KMS-11 (cell line): ENCODE data around the gene ADCY1.

Source experiments
- H2AFZ ChIP-seq: fragments of 200-600 bp; sonication (generic); 2 replicates; pipeline ENCODE4 v1.6.1; 2016; ENCODE audit warnings: antibody characterized with exemption, mixed run types, low read depth
- H3K27ac ChIP-seq: fragments of 200-600 bp; sonication (generic); 2 replicates; pipeline ENCODE4 v1.6.1; 2016; ENCODE audit warnings: mild to moderate bottlenecking, mixed run types
- H3K27me3 ChIP-seq: fragments of 200-600 bp; sonication (generic); 2 replicates; pipeline ENCODE4 v1.6.1; 2017; ENCODE audit warnings: mild to moderate bottlenecking, low read depth, mixed run types, moderate library complexity; ENCODE audit not compliant: insufficient read depth
- H3K36me3 ChIP-seq: fragments of 200-600 bp; sonication (generic); 2 replicates; pipeline ENCODE4 v1.6.1; 2017; ENCODE audit warnings: mild to moderate bottlenecking, mixed run types; ENCODE audit not compliant: insufficient read depth
- H3K4me1 ChIP-seq: fragments of 200-600 bp; sonication (generic); 2 replicates; pipeline ENCODE4 v1.6.1; 2016; ENCODE audit warnings: mild to moderate bottlenecking, low read depth, mixed run types; ENCODE audit not compliant: poor library complexity, severe bottlenecking
- H3K4me2 ChIP-seq: fragments of 200-600 bp; sonication (generic); 2 replicates; pipeline ENCODE4 v1.7.0; 2016; ENCODE audit warnings: mild to moderate bottlenecking, mixed run types
- H3K4me3 ChIP-seq: fragments of 200-600 bp; sonication (generic); IDR thresholded peaks from 2 replicates; pipeline ENCODE4 v1.6.1; 2017; ENCODE audit warnings: low read depth, low read length, mixed read lengths; ENCODE audit not compliant: insufficient read depth
- H3K79me2 ChIP-seq: fragments of 200-600 bp; sonication (generic); 2 replicates; pipeline ENCODE4 v1.6.1; 2016; ENCODE audit warnings: low read depth, mixed run types; ENCODE audit not compliant: insufficient read depth
- H3K9ac ChIP-seq: fragments of 200-600 bp; sonication (generic); 2 replicates; pipeline ENCODE4 v1.6.1; 2016; ENCODE audit warnings: mild to moderate bottlenecking, mixed run types
- H4K20me1 ChIP-seq: fragments of 200-600 bp; sonication (generic); 2 replicates; pipeline ENCODE4 v1.6.1; 2016; ENCODE audit warnings: mild to moderate bottlenecking, mixed run types; ENCODE audit not compliant: insufficient read depth
- TF ChIP-seq, protein P1 (sequence below): fragments of 200-600 bp; sonication (generic); conservative IDR thresholded peaks from 2 replicates; pipeline ENCODE4 v1.6.1; 2017; ENCODE audit warnings: low read depth, mild to moderate bottlenecking, antibody characterized with exemption, low read length, moderate library complexity, mixed read lengths

ADCY1 gene

DNA sequence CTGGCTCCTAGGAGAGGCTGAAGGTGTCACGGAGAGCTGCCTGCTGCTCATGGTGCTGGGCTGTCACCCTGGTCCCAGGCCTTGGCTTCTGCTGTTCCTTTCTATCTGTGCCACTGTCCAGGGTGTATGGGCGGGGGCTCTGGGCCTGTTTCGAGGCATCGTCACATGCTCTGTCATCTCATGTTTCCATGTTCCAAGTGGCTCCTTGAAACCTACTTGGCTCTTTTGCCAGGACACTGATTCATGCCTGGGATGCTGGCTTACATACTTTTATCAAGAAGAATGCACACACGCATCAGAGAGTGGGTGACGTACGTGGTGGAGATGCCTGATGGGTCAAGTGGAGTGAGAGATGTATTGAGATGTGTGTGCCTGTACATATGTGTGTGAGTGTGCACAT, 50.9 kb downstream of the ADCY1 start:
- no peaks in the 10 kb centered on the region for H4K20me1 ChIP-seq
- TF ChIP-seq, protein P1, sequence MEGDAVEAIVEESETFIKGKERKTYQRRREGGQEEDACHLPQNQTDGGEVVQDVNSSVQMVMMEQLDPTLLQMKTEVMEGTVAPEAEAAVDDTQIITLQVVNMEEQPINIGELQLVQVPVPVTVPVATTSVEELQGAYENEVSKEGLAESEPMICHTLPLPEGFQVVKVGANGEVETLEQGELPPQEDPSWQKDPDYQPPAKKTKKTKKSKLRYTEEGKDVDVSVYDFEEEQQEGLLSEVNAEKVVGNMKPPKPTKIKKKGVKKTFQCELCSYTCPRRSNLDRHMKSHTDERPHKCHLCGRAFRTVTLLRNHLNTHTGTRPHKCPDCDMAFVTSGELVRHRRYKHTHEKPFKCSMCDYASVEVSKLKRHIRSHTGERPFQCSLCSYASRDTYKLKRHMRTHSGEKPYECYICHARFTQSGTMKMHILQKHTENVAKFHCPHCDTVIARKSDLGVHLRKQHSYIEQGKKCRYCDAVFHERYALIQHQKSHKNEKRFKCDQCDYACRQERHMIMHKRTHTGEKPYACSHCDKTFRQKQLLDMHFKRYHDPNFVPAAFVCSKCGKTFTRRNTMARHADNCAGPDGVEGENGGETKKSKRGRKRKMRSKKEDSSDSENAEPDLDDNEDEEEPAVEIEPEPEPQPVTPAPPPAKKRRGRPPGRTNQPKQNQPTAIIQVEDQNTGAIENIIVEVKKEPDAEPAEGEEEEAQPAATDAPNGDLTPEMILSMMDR, result no peak
- H3K27ac ChIP-seq, result no peak overlapping the region
- no peaks in the 10 kb centered on the region for H3K4me1 ChIP-seq
- no peak overlapping the region for H2AFZ ChIP-seq
- no peaks in the 10 kb centered on the region for H3K79me2 ChIP-seq
- H3K4me3 ChIP-seq, result no peak overlapping the region
- H3K9ac ChIP-seq, result no peak overlapping the region
- no peaks in the 10 kb centered on the region for H3K36me3 ChIP-seq
- H3K27me3 ChIP-seq, result no peaks in the 10 kb centered on the region
- no peak overlapping the region for H3K4me2 ChIP-seq

DNA sequence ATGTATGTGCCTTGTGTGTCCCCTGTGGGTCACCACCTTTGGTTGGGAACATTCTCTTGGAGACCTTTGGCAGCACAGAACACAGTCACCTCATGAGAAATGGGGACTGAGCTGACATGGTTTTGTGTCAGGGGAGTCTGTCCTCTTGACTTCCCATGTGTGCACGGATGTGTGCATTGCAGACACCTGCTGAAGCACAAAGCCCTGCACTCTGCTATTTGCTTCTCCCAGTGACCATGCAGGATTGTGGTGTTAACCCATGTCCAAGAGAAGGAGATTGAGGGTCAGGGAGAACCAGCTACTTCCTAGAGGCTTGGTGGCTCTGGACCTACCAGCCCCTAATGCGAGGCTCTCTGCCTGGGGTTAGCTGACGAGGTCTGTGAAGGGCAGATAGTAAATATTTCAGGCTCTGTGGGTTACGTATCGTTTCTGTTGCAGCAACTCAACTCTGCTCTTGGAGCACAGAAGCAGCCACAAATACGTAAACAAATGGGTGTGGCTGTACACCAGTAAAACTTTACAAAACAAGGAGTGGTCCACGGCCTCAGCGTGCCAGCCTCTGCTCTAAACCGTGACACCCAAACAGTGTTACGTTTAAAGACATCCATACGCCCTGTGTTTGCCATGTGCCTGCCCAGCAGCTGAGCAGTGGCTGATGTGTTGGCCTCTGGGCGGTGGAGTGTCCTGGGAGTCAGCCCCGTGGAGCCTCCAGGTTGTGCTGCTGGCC, 51.7 kb downstream of the ADCY1 start:
- H3K4me1 ChIP-seq, result no peaks in the 10 kb centered on the region
- TF ChIP-seq, protein P1, result no peak
- no peak overlapping the region for H3K9ac ChIP-seq
- H2AFZ ChIP-seq, result no peak overlapping the region
- no peaks in the 10 kb centered on the region for H3K36me3 ChIP-seq
- no peak overlapping the region for H3K4me2 ChIP-seq
- no peaks in the 10 kb centered on the region for H3K27me3 ChIP-seq
- no peaks in the 10 kb centered on the region for H4K20me1 ChIP-seq
- no peak overlapping the region for H3K27ac ChIP-seq
- H3K4me3 ChIP-seq, result no peak overlapping the region
- no peaks in the 10 kb centered on the region for H3K79me2 ChIP-seq

DNA sequence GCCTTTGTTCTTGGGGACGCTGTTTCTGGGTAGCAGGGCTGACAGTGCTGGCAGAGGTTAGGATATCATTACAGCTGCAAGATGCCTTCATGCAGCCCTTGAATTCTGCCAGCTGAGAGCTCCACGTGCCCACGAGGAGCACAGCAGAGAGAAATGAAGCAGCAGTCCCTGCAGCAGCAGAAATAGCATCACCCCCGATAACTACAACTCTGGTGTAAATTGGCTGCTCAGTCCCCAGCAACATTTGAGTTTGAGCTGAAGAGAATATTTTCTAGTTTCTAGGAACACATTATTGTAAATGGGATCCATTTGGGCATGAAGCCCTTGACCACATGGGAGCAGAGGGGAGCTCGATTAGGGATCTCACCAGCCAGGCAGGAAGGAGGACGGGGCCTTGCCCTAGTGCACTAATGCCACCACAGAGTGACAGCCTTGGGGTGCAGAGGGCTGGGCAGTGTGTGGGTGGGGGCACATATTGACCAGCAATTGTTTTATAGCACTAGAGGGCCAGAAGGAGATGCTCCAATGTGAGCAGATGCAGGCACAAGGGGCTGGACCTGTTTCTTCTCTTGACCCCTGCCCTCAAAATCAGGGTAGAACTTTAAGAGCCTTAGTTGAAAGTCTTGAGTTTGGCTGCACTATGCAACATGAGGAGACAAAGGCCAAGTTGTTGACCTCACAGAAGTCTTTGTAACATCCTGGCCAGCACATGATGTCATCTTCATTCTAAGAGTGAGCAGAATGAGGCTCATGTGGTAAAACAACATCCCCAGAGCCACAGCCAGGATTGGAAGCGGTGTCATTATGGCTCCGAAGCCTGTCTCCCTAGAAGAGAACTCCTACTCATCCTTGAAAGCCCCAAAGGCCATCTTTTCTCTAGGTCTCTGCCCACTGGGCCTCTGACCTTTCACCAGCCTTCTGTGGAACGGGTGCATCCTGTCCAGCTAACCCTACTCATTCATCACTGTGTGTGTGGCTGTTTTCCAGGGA, 52.6 kb downstream of the ADCY1 start:
- Histone ChIP-seq H3K79me2 (no peaks in the 10 kb centered on the region), H3K27me3 (no peaks in the 10 kb centered on the region), H3K9ac (no peak overlapping the region), H3K4me1 (no peaks in the 10 kb centered on the region), H3K36me3 (no peaks in the 10 kb centered on the region), H3K4me3 (no peak overlapping the region), H2AFZ (no peak overlapping the region), H3K4me2 (no peak overlapping the region), H3K27ac (no peak overlapping the region), H4K20me1 (no peaks in the 10 kb centered on the region)
- TF ChIP-seq, protein P1, result no peak

DNA sequence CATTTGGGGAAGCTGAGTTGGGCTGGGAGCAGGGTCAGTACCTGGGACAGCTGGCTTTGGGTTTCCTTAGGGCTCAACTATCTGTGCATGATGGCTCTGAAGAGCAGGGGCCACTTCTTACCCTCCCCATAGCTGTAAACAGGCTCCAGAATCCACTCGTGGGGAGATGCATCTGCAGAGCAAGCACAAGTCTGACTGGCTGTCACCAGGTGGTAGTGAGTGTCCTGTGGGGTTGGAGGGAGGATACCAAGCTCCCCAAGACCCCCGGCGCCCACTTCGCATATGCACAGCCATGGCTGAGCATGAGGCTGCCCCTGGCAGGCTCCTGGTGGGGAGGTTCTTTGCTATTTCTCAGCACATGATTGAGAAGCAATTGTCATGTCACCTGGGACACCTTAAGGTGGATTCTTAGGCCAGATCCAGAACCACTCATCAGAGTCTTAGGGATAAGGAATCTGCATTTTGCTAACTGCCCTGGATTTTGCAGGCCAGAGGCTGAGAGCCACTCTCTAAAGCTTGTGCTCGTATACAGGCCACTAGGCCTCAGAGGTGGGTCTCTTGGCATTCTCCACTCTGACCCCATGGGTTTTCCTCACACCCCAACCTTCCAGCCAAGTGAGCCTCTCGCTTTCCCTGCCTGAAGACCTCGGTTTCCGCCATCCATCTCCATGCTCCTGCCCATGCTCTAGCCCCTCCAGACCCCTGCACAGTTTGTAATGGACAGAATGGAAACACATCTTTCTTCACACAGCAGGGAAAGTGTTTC, 53.7 kb downstream of the ADCY1 start:
- H3K4me1 ChIP-seq, result no peaks in the 10 kb centered on the region
- H3K27me3 ChIP-seq, result no peaks in the 10 kb centered on the region
- H4K20me1 ChIP-seq, result no peaks in the 10 kb centered on the region
- no peak overlapping the region for H3K4me3 ChIP-seq
- no peak overlapping the region for H3K4me2 ChIP-seq
- no peaks in the 10 kb centered on the region for H3K36me3 ChIP-seq
- no peak overlapping the region for H3K9ac ChIP-seq
- H3K27ac ChIP-seq, result no peak overlapping the region
- TF ChIP-seq, protein P1, result no peak
- H3K79me2 ChIP-seq, result no peaks in the 10 kb centered on the region
- H2AFZ ChIP-seq, result no peak overlapping the region
